ENCODE measurements around the gene DEXI. TPM values are rescaled to one million over a fixed set of nuclear protein-coding genes. Genes with fewer than 3 reads are reported as not detected.

The DEXI gene
- polyA plus RNA-seq, 3 donors = 4.9 to 10.8 (median 6.8) TPM

- WGBS (ENCODE audit: insufficient coverage) = 86% methylated on average over 1 of the region's 2 CpGs
- Mint-ChIP-seq H3K27me3 (ENCODE audit: low read depth in 3 of 3) (peaks cover 0 to 3% (median 0%) of the 10 kb centered on the region in 3 donors), H3K27ac (peak overlapping the region in 2 of 7 donors; percentile 11 to 15), H3K4me3 (no peak overlapping the region), H3K36me3 (peaks cover 62 to 77% of the 10 kb centered on the region in 2 donors), H3K9me3 (peaks cover 0 to 3% (median 0%) of the 10 kb centered on the region in 7 donors), H3K4me1 (peaks cover 22% of the 10 kb centered on the region)
- H2AFZ ChIP-seq (ENCODE audit: insufficient read depth, low read depth, low read length, poor library complexity, severe bottlenecking) = no peak overlapping the region
- H3K27ac ChIP-seq (ENCODE audit: low read depth in 1 of 2, low read length in 2 of 2) = no peak overlapping the region
- no peak for DNase-seq
- no peak overlapping the region for H3K9ac ChIP-seq (ENCODE audit: insufficient read depth, low read length, poor library complexity, severe bottlenecking)
- H3K9me3 ChIP-seq (replicated peaks in 1 of 2; ENCODE audit: control insufficient read depth in 1 of 2, insufficient read depth in 1 of 2, low read length in 2 of 2) = no peaks in the 10 kb centered on the region
- TF ChIP-seq, protein P1, sequence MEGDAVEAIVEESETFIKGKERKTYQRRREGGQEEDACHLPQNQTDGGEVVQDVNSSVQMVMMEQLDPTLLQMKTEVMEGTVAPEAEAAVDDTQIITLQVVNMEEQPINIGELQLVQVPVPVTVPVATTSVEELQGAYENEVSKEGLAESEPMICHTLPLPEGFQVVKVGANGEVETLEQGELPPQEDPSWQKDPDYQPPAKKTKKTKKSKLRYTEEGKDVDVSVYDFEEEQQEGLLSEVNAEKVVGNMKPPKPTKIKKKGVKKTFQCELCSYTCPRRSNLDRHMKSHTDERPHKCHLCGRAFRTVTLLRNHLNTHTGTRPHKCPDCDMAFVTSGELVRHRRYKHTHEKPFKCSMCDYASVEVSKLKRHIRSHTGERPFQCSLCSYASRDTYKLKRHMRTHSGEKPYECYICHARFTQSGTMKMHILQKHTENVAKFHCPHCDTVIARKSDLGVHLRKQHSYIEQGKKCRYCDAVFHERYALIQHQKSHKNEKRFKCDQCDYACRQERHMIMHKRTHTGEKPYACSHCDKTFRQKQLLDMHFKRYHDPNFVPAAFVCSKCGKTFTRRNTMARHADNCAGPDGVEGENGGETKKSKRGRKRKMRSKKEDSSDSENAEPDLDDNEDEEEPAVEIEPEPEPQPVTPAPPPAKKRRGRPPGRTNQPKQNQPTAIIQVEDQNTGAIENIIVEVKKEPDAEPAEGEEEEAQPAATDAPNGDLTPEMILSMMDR (IDR thresholded peaks at IDR 0.05) = no peak
- H3K36me3 ChIP-seq (replicated peaks in 1 of 2; ENCODE audit: control insufficient read depth in 1 of 2, insufficient read depth in 2 of 2, low read length in 2 of 2) = peaks cover 52 to 80% of the 10 kb centered on the region in 2 donors
- peaks cover 29% of the 10 kb centered on the region for H4K20me1 ChIP-seq (ENCODE audit: insufficient read depth, low read length)
- H3K4me2 ChIP-seq (replicated peaks; ENCODE audit: extremely low read depth, low read length, poor library complexity, severe bottlenecking) = no peak overlapping the region
- H3K4me3 ChIP-seq (replicated peaks in 1 of 3; ENCODE audit: low read depth in 2 of 3, low read length in 3 of 3) = no peak overlapping the region
- H3K79me2 ChIP-seq (ENCODE audit: insufficient read depth, low read length) = no peaks in the 10 kb centered on the region
- no peaks in the 10 kb centered on the region for H3K27me3 ChIP-seq (ENCODE audit: control insufficient read depth in 2 of 2, insufficient read depth in 2 of 2, low read length in 2 of 2)
- intact Hi-C loops (cut with micrococcal nuclease) = loop anchor here in 1 of 2 donors (5.0 kb wide), 1 partner anchor 287 kb away; the partner anchor contains the start of gene SOCS1
- peaks cover 5 to 8% of the 10 kb centered on the region in 2 donors for H3K4me1 ChIP-seq (ENCODE audit: control insufficient read depth in 1 of 2, insufficient read depth in 2 of 2, low read length in 2 of 2)
These were observed 27.8 kb upstream of the DEXI start for GRCh38 chr16:10970065-10970464.

DNA sequence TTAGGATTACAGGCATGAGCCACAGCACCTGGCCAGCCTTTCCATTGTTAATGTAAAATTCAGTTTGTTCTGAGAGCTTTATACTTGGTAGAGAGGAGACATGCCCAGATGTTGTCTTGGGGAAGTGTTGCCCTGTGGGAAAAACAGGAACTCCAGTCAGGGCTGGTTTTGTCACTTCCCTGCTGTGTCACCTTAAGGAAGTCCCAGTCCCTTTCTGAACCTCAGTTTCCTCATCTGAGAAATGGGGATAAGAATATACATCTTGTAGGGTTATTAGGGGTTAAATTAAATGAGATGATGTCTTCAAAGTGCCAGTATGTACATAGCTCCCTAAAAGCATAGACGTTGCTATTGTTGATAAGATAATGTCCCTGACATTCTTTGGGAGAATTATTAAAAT lies 27.3 kb upstream of the DEXI start:
- H3K79me2 ChIP-seq (ENCODE audit: insufficient read depth, low read length) = no peaks in the 10 kb centered on the region
- no peak overlapping the region for H3K4me3 Mint-ChIP-seq
- no peaks in the 10 kb centered on the region for H3K9me3 ChIP-seq (replicated peaks in 1 of 2; ENCODE audit: control insufficient read depth in 1 of 2, insufficient read depth in 1 of 2, low read length in 2 of 2)
- H3K27ac Mint-ChIP-seq = peak overlapping the region in 1 of 7 donors; percentile 11
- peaks cover 22% of the 10 kb centered on the region for H3K4me1 Mint-ChIP-seq
- H3K36me3 Mint-ChIP-seq = peaks cover 62 to 77% of the 10 kb centered on the region in 2 donors
- DNase-seq = peak; percentile 14 to 65 (median 24)
- TF ChIP-seq, protein P1 (IDR thresholded peaks at IDR 0.05) = no peak
- intact Hi-C loops (cut with micrococcal nuclease) = loop anchor here (2.0 to 10.0 kb wide), 5 partner anchors 287 to 745 kb away; partner anchors contain the start of gene SOCS1 (in 2 of the 2)
- peaks cover 34% of the 10 kb centered on the region for H4K20me1 ChIP-seq (ENCODE audit: insufficient read depth, low read length)
- H2AFZ ChIP-seq (ENCODE audit: insufficient read depth, low read depth, low read length, poor library complexity, severe bottlenecking) = no peak overlapping the region
- peaks cover 53 to 80% of the 10 kb centered on the region in 2 donors for H3K36me3 ChIP-seq (replicated peaks in 1 of 2; ENCODE audit: control insufficient read depth in 1 of 2, insufficient read depth in 2 of 2, low read length in 2 of 2)
- H3K9me3 Mint-ChIP-seq = peaks cover 0 to 3% (median 0%) of the 10 kb centered on the region in 7 donors
- no peak overlapping the region for H3K27ac ChIP-seq (ENCODE audit: low read depth in 1 of 2, low read length in 2 of 2)
- H3K4me1 ChIP-seq (ENCODE audit: control insufficient read depth in 1 of 2, insufficient read depth in 2 of 2, low read length in 2 of 2) = peaks cover 5 to 8% of the 10 kb centered on the region in 2 donors
- H3K27me3 ChIP-seq (ENCODE audit: control insufficient read depth in 2 of 2, insufficient read depth in 2 of 2, low read length in 2 of 2) = no peaks in the 10 kb centered on the region
- peaks cover 0 to 2% (median 0%) of the 10 kb centered on the region in 3 donors for H3K27me3 Mint-ChIP-seq (ENCODE audit: low read depth in 3 of 3)
- H3K4me3 ChIP-seq (replicated peaks in 1 of 3; ENCODE audit: low read depth in 2 of 3, low read length in 3 of 3) = no peak overlapping the region
- WGBS (ENCODE audit: insufficient coverage) = no CpG with 5 or more reads among the region's 1 CpG
- no peak overlapping the region for H3K4me2 ChIP-seq (replicated peaks; ENCODE audit: extremely low read depth, low read length, poor library complexity, severe bottlenecking)
- H3K9ac ChIP-seq (ENCODE audit: insufficient read depth, low read length, poor library complexity, severe bottlenecking) = no peak overlapping the region

Measured in CD14-positive monocyte (primary cell).